ENCODE results near the gene RMRP. TPM values are rescaled to one million over a fixed set of nuclear protein-coding genes. Genes with fewer than 3 reads are reported as not detected.

RMRP gene
- total RNA-seq, 1 donor from 2014 or later, result 32,732 TPM

DNA sequence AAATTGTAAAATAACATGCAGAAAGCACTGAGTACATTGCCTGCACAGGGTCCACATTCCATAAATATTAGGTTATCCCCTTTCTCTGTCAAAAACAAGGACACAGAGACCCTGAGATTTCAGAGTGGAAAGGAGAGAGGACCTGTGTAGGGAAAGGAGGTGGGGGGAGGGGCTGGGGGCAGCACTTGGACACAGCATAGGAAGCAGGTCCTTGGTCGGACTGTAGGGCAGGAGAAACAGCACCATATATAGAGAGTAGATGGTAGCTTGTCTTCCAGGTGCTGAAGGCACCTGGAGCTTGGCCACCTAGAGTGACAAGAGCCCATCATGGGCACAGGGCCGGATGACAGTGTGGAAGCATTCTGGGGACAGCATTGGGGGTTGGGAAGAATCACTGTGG, 29.5 kb upstream of the RMRP start:
- no peak for DNase-seq (ENCODE audit: low read depth, low spot score)

DNA sequence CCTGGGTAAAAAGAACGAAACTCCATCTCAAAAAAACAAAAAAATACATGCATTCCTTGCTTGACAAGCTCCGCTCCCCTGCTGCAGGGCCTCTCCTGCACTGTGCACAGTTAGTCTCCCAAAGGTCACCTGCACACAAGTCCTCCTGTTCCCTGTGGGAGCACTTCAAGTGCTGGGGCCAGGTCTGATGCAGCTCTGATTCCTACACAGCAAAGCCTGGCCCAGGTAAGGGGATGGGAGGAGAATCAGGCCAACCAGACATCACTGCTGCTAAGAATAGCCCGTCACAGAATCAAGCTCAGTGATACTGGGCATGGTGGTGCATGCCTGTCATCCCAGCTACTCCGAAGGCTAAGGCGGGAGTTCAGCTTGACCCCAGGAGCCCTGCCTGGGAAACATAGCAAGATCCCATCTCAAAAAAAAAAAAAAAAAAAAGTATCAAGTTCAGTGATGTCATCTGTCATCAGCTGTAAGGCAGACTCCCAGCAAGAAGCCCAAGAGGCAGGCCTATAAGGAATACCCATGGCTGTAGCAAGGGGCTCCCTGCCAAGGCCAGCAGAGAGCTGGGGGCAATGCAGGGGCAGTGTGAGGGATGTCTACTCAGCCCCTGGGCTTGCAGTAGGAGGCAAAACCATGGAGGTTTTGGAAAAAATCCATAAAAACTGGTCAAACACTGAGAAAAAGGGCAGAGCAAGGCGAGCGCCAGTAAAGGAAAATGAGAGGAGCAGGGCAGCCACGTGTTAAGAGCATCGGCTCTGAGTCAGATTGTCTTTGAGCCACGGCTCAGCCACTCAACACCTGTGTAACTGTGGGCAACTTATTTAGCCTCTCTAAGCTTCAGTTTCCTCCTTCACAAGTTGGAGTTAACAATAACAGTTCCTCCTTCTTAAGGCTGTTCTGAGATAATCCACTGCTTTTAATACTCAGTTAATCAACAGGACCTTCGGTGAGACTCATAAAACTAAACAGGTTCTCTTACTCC, 28.7 kb upstream of the RMRP start:
- DNase-seq (ENCODE audit: low read depth, low spot score), result no peak

DNA sequence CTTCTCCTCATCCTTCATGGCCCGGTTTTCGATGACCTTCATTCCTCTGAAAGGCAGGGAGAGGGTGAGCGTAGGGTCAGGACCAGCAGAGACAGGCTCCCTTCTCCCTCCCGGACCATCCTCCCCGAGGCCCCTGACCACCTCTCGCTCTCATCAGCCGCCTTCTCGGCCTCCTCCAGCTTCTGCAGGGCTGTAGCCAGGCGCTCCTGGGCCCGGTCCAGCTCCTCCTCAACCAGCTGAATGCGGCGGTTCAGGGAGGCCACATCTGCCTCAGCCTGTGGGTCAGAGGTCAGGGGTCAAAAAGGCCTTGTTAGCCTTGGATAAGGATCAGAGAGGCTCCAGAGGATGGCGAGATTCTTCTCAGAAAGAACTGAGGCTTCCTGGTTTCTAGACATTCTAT, 27.7 kb upstream of the RMRP start:
- DNase-seq (ENCODE audit: low read depth, low spot score), result no peak

DNA sequence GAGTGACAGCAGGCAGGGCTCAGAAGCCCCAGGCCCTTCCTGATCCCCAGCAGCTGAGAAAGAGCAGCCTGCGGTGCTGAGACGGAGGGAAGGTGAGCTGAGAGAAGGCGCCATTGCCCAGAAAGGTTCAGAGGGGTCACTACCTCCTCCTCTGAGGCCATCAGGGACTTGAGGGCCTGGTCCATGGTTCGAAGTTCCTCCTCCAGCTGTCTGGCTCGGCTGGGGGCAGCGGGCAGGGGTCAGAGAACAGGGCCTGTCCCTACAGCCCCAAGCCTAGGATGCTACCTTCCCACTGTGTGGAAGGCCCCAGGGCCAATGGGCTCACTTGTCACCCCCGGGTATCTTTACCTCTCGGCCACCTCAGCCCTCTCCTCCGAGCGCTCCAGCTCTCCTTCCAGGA, 27.1 kb upstream of the RMRP start:
- no peak for DNase-seq (ENCODE audit: low read depth, low spot score)

DNA sequence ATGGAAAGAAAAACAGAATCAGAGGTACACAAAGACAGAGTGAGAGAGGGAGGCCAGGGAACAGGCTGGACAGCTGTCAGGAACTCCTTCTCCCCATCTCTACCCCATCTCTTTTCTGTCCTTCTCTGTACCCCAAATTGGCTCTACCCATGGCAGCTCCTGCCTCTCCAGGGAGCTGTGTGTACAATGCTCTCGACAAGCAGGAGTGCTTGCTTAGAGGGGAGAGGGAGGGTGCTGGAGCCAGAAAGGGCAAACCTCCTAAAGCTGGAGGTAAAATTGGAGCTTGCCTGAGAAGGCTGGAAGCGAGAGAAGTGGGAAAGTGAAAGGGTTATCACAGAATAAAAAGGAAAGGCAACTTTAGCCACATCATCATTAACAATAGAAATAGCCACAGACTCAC, 25.5 kb upstream of the RMRP start:
- DNase-seq (ENCODE audit: low read depth, low spot score), result no peak

DNA sequence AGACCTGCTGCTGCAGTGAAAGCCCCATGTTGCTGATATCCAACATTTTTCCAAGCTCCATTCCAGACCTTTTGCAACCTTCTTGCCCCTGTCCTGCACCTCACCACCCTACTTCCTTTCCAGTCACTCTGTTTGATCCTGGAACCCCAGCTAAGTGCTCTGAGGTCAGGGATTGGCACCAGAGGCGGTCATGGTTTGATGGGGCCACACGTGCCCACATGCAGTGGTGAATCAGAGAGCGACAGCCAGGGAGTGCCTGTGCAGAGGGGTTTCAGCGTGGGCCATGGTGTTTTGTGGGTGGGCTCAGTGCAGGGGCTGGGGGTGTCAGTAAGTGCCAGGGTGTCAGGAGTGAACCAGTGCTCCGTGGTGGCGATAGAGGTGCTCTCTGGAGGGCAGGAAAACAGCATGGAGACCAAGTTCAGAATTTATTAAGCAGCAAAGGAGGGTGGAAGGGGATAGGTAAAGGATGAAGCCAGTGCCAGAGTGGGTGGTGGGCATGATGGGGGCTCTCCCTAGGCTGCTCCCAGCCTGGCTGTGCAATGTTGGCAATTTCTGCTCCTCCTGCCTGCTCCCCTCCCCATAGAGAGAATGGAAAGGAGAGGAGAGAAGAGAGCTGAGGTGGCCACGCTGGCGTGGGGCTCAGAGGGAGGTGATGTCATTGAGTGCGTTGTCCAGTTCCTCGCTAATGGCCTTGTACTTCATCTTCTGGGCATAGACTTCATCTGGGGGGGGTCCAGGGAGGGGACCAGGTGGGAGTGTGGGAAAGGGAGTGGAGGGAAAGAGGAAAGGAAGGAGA, 24.9 kb upstream of the RMRP start:
- no peak for DNase-seq (ENCODE audit: low read depth, low spot score)

DNA sequence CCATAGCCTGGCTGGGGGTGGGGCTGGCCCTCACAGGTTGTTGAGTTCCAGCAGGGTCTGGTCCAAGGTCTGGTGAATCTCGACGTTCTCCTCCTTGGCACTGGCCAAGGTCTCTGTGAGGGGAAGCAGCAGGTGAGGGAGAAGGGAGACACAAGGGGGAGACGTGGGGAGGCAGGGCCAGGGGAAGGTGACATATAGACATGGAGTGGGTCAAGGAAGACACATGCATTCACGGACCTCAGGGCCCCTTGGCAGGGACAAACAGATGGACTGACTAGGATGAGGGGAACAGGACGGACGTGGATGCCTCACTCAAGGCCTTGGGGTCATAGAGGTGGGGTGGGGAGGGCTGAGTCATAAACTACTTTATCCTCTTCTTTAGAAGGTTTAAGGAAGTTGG, 24.2 kb upstream of the RMRP start:
- no peak for DNase-seq (ENCODE audit: low read depth, low spot score)

DNA sequence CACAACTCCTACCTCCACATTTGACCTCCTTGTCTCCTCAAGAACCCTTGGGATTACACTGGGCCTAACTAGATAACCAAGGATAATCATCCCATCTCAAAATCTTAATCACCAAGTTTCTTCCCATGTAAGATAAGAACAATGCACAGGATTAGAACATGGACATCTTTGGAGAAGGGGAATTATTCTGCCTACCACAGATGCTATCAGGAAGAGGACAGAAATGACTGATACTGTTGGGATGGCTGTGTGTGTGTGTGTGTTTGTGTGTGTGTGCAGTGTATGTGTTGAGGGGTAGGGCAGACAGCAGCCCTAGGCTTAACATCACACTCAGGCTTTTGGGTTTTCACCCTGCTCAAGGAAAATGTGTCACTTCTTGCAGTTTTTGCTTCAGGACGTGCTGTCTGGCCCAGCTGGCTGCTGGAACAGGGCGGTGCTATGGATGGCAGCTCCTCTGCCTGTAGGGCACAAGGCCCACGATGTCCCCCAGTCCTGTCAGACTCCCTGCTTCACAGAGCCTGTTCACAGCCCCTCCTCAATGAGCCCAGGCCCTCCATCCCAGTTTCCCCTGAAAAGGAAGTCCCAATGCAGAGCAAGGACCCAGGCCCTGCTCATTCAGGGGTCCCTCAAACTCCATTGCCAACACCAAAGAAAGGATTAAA, 23.7 kb upstream of the RMRP start:
- DNase-seq (ENCODE audit: low read depth, low spot score), result no peak

DNA sequence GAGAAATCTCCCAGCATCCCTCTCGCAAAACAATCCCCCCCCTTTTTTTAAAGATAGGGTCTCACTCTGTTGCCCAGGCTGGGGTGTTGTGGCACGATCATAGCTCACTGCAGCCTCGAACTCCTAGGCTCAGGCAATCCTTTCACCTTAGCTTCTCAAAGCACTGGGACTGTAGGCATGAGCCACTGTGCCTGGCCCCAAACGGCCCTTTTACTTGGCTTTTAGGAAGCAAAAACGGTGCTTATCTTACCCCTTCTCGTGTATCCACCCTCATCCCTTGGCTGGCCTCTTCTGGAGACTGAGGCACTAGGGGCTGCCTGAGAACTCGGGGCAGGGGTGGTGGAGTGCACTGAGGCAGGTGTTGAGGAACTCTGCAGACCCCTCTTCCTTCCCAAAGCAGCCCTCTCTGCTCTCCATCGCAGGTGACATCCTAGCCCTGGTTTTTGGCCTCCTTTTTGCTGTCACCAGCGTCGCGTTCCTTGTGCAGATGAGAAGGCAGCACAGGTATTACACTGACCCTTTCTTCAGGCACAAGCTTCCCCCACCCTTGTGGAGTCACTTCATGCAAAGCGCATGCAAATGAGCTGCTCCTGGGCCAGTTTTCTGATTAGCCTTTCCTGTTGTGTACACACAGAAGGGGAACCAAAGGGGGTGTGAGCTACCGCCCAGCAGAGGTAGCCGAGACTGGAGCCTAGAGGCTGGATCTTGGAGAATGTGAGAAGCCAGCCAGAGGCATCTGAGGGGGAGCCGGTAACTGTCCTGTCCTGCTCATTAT, 22.7 kb upstream of the RMRP start:
- DNase-seq (ENCODE audit: low read depth, low spot score), result no peak

DNA sequence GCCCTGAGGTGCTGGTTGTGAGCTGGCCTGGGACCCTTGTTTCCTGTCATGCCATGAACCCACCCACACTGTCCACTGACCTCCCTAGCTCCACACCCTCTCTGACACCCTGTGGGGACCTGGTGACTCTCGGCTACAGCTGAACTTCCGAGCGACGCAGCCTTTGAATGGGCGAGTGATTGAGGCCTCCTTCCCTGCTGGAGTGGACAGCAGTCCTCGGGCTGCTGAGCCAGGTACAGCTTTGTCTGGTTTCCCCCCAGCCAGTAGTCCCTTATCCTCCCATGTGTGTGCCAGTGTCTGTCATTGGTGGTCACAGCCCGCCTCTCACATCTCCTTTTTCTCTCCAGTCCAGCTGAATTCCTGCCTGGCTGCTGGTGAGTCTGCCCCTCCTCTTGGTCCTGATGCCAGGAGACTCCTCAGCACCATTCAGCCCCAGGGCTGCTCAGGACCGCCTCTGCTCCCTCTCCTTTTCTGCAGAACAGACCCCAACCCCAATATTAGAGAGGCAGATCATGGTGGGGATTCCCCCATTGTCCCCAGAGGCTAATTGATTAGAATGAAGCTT, 22.0 kb upstream of the RMRP start:
- DNase-seq (ENCODE audit: low read depth, low spot score), result no peak

DNA sequence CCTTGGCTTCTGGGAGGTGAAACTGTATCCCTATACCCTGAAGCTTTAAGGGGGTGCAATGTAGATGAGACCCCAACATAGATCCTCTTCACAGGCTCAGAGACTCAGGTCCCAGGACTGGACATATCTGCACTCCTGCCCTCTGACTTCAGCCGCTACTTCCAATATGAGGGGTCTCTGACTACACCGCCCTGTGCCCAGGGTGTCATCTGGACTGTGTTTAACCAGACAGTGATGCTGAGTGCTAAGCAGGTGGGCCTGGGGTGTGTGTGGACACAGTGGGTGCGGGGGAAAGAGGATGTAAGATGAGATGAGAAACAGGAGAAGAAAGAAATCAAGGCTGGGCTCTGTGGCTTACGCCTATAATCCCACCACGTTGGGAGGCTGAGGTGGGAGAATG, 21.3 kb upstream of the RMRP start:
- DNase-seq (ENCODE audit: low read depth, low spot score), result no peak

DNA sequence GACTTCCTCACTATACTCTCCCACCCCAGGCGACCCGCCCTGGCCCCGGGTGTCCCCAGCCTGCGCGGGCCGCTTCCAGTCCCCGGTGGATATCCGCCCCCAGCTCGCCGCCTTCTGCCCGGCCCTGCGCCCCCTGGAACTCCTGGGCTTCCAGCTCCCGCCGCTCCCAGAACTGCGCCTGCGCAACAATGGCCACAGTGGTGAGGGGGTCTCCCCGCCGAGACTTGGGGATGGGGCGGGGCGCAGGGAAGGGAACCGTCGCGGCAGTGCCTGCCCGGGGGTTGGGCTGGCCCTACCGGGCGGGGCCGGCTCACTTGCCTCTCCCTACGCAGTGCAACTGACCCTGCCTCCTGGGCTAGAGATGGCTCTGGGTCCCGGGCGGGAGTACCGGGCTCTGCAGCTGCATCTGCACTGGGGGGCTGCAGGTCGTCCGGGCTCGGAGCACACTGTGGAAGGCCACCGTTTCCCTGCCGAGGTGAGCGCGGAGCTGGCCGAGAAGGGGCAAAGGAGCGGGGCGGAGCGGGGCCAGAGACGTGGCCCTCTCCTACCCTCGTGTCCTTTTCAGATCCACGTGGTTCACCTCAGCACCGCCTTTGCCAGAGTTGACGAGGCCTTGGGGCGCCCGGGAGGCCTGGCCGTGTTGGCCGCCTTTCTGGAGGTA, 18.0 kb upstream of the RMRP start:
- no peak for DNase-seq (ENCODE audit: low read depth, low spot score)

DNA sequence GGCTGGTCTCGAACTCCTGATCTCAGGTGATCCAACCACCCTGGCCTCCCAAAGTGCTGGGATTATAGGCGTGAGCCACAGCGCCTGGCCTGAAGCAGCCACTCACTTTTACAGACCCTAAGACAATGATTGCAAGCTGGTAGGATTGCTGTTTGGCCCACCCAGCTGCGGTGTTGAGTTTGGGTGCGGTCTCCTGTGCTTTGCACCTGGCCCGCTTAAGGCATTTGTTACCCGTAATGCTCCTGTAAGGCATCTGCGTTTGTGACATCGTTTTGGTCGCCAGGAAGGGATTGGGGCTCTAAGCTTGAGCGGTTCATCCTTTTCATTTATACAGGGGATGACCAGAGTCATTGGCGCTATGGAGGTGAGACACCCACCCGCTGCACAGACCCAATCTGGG, 17.4 kb upstream of the RMRP start:
- no peak for DNase-seq (ENCODE audit: low read depth, low spot score)

DNA sequence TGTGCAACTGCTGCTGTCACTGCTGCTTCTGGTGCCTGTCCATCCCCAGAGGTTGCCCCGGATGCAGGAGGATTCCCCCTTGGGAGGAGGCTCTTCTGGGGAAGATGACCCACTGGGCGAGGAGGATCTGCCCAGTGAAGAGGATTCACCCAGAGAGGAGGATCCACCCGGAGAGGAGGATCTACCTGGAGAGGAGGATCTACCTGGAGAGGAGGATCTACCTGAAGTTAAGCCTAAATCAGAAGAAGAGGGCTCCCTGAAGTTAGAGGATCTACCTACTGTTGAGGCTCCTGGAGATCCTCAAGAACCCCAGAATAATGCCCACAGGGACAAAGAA, 16.2 kb upstream of the RMRP start:
- DNase-seq (ENCODE audit: low read depth, low spot score), result no peak

DNA sequence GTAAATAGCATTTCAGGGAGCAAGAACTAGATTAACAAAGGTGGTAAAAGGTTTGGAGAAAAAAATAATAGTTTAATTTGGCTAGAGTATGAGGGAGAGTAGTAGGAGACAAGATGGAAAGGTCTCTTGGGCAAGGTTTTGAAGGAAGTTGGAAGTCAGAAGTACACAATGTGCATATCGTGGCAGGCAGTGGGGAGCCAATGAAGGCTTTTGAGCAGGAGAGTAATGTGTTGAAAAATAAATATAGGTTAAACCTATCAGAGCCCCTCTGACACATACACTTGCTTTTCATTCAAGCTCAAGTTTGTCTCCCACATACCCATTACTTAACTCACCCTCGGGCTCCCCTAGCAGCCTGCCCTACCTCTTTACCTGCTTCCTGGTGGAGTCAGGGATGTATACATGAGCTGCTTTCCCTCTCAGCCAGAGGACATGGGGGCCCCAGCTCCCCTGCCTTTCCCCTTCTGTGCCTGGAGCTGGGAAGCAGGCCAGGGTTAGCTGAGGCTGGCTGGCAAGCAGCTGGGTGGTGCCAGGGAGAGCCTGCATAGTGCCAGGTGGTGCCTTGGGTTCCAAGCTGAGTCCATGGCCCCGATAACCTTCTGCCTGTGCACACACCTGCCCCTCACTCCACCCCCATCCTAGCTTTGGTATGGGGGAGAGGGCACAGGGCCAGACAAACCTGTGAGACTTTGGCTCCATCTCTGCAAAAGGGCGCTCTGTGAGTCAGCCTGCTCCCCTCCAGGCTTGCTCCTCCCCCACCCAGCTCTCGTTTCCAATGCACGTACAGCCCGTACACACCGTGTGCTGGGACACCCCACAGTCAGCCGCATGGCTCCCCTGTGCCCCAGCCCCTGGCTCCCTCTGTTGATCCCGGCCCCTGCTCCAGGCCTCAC, 15.6 kb upstream of the RMRP start, which contains the start of gene CA9:
CA9 (plus strand) TSS at position 797 of the 893 bp plus-strand sequence; CDS start at position 829, 32 bp downstream.
- no peak for DNase-seq (ENCODE audit: low read depth, low spot score)

DNA sequence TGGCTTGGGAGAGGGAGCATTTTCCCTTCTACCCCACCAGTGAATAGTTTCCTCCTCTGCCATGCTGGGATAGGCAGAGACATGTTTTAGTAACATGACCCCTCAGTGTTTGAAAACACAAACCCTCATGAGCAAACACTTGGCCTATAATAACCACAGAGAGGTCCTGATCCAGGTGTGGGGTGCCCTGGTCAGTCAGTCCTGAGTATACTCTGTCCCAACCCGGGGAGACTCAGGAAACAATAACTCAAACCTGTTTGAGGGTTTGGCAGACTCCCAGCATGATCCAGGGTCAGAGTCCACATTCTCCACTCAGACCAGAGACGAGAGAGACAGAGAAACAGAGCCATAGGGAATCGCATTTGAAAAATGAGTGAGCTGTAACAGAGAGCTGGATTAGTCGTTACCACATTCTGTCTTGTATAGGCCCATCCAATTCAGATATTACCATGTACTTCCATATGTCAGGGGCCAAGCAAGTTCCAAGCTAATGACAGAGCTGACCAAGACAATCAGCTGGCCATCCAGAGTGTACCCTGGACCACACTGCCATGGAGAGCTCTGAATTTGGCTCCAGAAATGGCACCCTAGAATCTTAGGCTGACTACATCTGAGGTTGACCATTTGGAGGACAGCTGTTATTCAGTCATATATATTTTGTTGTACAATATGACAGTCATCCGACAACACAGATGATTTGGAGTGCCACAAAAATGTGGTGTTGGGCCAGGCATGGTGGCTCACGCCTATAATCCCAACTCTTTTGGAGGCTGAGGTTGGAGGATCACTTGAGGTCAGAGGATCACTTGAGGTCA, 11.7 kb upstream of the RMRP start:
- no peak for DNase-seq (ENCODE audit: low read depth, low spot score)

DNA sequence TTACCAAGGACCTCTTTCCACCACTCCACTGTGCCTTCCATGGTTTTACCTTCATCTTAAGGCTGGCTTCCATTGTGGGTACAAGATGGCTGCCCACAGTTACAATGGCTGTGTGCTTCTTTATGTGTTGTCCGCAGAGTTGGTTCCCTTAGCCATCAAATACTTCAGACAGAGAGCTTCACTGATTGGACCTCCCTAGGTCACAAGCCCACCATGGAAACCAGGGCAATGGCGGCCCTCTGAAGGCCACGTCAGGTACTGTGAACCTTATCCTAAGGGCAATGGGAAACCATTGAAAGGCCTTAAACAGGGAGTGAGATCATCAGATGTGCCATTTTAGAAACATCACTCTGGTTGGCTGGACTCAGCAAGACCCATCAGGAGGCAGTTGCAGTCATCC, 10.1 kb upstream of the RMRP start:
- DNase-seq (ENCODE audit: low read depth, low spot score), result no peak

DNA sequence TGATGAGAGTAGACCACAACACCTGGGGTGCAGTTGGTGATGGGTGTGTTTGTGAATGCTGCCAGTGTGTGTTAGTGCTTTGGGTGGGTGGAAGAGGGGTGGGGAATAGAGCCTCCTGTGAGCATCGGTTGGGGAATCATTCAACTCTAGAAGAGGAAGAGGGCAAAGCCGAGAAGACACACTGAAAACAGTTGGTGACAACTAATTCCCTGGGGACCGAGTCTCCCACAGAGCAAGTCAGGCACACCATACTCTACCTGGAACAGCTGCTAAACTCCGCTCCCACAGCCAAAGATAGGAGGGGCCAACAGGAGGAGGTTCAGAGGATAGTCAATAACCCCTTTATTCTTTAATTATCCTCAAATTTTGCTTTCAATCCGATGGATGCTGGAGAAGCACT, 8.7 kb upstream of the RMRP start:
- no peak for DNase-seq (ENCODE audit: low read depth, low spot score)

DNA sequence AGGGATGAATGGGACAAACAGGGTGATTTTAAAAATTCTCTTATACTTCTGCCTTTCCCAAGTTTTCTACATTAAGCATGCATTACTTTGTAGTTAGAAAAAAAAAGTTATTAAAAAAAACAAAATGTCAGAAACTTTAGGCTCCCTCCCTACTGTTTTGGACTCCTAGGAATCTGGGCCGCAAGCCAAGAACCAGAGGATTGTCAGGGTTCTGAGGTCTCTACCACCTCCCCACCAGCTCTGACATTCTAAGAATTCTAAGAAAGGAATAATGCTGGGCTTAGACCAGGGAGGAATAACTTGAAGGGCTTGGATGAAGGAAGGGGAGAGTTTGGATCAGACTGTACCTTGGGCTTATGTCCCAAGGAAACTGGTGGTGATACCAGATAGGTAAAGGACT, 8.2 kb upstream of the RMRP start:
- no peak for DNase-seq (ENCODE audit: low read depth, low spot score)

All from pulmonary artery endothelial cell (primary cell).